GM12865 (cell line): ENCODE data around the gene ZNF565.
A peak's percentile ranks its signal among the peaks of the same experiment; 100 is the strongest.
"Not testable (repeated sequence)": the region's sequence is repeated elsewhere in the genome, so short reads cannot be mapped to it uniquely, and the experiment has no call there.

Experiments used
- DNase-seq: peaks from one replicate; pipeline ENCODE4 v3.0.0; 2010; ENCODE audit warnings: low read depth
- H3K4me3 ChIP-seq: 2 replicates; pipeline ENCODE4 v1.5.1; 2011; ENCODE audit warnings: mild to moderate bottlenecking, low read depth, low read length, control low read depth
- CTCF ChIP-seq: IDR thresholded peaks from 2 replicates; pipeline ENCODE4 v1.5.1; 2011; ENCODE audit warnings: low read length, control low read depth, low read depth, inconsistent platforms; ENCODE audit not compliant: insufficient read depth; ENCODE audit errors: missing control alignments

ZNF565 gene

GRCh38 chr19:36236304-36236945 is 22.0 kb upstream of the ZNF565 start:
- TF ChIP-seq CTCF: no peak
- no peak for DNase-seq
- no peak overlapping the region for H3K4me3 ChIP-seq

- H3K4me3 ChIP-seq, DNase-seq: not testable (repeated sequence)
These were observed 19.2 kb upstream of the ZNF565 start for GRCh38 chr19:36233626-36234025.

DNA sequence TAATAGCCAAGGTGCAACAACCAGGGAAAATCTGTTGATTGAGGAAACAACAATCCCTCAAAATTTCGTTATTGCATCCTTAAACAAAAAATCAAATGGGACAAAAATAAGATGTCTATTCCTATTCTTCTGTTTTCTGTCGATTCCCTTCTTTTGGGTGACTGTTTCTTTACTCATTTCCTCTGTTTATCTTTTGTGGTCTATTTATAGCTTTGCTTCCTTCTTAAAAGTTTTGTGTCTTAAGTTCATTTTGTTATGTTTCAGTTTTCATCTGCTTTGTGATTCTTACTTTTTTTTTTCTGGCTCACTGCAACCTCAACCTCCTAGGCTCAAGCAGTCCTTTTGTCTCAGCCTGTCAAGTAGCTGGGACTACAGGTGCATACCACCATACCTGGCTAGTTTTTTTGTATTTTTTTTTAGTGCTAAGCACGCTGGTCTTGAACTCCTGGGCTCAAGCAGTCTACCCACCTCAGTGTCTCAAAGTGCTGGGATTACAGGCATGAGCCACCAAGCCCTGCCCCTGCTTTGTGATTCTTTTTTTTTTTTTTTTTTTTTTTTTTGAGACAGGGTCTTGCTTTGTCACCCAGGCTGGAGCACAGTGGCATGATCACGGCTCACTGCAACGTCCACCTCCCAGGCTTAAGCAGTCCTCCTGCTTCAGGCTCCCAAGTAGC is 10.9 kb upstream of the ZNF565 start:
- DNase-seq: no peak
- no peak for TF ChIP-seq CTCF
- H3K4me3 ChIP-seq: no peak overlapping the region

DNA sequence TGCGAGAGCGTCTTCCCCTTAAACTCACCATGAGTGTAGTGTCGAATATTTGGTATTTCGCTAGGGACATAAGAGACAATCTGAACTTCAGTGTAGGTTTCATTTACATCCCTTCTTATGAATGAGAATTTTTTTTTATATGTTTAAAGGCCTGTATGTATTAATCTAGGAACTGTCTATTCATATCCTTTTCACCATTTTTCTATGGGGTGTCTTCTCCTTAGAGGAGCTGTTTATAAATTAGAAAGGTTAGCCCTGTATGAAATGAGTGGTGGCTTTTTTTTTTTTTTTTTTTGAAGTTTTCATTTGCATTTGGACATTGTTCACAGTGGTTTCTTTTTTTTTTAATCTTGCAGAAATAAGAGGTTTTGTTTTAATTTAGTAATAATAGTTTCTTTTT is 8.0 kb upstream of the ZNF565 start:
- DNase-seq: no peak
- TF ChIP-seq CTCF: no peak

GRCh38 chr19:36221474-36221873 is 7.0 kb upstream of the ZNF565 start:
- DNase-seq: no peak
- TF ChIP-seq CTCF: no peak
- no peak overlapping the region for H3K4me3 ChIP-seq

More for the DNA sequence above, 8.0 kb upstream of the ZNF565 start:
- no peak overlapping the region for H3K4me3 ChIP-seq

- H3K4me3 ChIP-seq: peak overlapping the region; percentile 70
- peak; percentile 40 for DNase-seq
- no peak for TF ChIP-seq CTCF
These were observed 1.0 kb upstream of the ZNF565 start for GRCh38 chr19:36215276-36216123.

DNA sequence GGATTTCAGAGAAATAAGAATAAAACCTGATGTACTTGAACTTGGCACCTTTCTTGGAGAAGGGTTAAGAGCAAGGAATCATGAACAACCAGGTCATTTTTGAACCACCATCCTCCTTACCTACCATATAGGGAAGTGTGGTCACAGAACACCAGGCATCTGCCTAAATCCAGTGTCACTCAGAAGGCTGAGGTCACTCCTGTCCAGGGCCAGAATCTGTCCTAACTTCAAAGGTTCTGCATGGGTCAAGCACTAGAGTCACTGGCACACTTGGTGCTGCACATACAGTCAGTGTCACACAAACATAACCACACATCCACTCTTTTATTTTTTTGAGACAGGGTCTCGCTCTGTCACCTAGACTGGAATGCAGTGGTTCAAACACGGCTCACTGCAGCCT is 1.6 kb downstream of the ZNF565 start:
- TF ChIP-seq CTCF: no peak
- H3K4me3 ChIP-seq: no peak overlapping the region
- DNase-seq: no peak
